H1 (cell line): ENCODE data around the gene NKIRAS2. TPM values are rescaled to one million over a fixed set of nuclear protein-coding genes. Genes with fewer than 3 reads are reported as not detected.

Experiments
- polyA plus RNA-seq, 7 experiments: library from polyadenylated mRNA; depleted of rRNA in 3 of 7; stranded (reverse) in 5 of 7; unstranded in 2 of 7; fragments of >200 nt in 5 of 7; fragments of 200-250 nt in 2 of 7; gene quantifications; 1 replicate in 5 of 7; 2 replicates in 1 of 7; 4 replicates in 1 of 7; pipeline versions ENCODE4 v1.2.1 to v1.2.3, GENCODE V29; 2011 to 2013; ENCODE audit warnings: missing spikeins in 2 of 7, mixed read lengths in 2 of 7
- total RNA-seq: library from RNA; stranded (reverse); fragmentation: NEBNext Ultra II Directional; extraction: Animal tissue kit (Norgen Biotek cat#: 25700); gene quantifications from 2 replicates; pipeline ENCODE4 v1.2.1, GENCODE V29; 2021
- TF ChIP-seq, protein P1 (sequence below): fragments of 300-600 bp; sonication (generic); IDR thresholded peaks from 2 replicates; pipeline ENCODE4 v1.7.1; 2012; ENCODE audit warnings: low read length, moderate library complexity, mild to moderate bottlenecking, inconsistent platforms; ENCODE audit not compliant: insufficient replicate concordance

NKIRAS2 gene
- total and polyA plus RNA-seq, 2 of the 8 experiments (the other 6 are each of a cell fraction or from before 2014, with no cell fraction given), result 34.5 to 51.1 TPM

DNA sequence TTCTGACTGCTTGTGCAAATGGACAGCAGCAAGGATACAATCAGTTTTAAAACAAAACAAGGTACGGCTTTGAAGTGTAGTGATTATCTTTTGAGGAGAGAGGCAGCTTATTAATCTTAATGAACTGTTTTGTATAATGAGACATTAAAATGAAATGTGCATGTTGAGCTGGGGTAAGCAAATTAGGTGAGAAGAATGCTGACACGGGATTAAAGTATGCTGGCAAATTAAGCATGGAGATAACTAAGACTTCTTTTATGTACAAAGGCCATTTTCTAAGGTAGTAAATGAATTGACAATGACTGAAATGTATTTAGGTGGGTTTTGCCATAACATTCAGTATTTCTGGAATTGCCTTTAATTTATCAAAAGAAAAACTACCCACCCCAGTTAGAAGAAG is 21.4 kb upstream of the NKIRAS2 start (continued):
- TF ChIP-seq, protein P1, sequence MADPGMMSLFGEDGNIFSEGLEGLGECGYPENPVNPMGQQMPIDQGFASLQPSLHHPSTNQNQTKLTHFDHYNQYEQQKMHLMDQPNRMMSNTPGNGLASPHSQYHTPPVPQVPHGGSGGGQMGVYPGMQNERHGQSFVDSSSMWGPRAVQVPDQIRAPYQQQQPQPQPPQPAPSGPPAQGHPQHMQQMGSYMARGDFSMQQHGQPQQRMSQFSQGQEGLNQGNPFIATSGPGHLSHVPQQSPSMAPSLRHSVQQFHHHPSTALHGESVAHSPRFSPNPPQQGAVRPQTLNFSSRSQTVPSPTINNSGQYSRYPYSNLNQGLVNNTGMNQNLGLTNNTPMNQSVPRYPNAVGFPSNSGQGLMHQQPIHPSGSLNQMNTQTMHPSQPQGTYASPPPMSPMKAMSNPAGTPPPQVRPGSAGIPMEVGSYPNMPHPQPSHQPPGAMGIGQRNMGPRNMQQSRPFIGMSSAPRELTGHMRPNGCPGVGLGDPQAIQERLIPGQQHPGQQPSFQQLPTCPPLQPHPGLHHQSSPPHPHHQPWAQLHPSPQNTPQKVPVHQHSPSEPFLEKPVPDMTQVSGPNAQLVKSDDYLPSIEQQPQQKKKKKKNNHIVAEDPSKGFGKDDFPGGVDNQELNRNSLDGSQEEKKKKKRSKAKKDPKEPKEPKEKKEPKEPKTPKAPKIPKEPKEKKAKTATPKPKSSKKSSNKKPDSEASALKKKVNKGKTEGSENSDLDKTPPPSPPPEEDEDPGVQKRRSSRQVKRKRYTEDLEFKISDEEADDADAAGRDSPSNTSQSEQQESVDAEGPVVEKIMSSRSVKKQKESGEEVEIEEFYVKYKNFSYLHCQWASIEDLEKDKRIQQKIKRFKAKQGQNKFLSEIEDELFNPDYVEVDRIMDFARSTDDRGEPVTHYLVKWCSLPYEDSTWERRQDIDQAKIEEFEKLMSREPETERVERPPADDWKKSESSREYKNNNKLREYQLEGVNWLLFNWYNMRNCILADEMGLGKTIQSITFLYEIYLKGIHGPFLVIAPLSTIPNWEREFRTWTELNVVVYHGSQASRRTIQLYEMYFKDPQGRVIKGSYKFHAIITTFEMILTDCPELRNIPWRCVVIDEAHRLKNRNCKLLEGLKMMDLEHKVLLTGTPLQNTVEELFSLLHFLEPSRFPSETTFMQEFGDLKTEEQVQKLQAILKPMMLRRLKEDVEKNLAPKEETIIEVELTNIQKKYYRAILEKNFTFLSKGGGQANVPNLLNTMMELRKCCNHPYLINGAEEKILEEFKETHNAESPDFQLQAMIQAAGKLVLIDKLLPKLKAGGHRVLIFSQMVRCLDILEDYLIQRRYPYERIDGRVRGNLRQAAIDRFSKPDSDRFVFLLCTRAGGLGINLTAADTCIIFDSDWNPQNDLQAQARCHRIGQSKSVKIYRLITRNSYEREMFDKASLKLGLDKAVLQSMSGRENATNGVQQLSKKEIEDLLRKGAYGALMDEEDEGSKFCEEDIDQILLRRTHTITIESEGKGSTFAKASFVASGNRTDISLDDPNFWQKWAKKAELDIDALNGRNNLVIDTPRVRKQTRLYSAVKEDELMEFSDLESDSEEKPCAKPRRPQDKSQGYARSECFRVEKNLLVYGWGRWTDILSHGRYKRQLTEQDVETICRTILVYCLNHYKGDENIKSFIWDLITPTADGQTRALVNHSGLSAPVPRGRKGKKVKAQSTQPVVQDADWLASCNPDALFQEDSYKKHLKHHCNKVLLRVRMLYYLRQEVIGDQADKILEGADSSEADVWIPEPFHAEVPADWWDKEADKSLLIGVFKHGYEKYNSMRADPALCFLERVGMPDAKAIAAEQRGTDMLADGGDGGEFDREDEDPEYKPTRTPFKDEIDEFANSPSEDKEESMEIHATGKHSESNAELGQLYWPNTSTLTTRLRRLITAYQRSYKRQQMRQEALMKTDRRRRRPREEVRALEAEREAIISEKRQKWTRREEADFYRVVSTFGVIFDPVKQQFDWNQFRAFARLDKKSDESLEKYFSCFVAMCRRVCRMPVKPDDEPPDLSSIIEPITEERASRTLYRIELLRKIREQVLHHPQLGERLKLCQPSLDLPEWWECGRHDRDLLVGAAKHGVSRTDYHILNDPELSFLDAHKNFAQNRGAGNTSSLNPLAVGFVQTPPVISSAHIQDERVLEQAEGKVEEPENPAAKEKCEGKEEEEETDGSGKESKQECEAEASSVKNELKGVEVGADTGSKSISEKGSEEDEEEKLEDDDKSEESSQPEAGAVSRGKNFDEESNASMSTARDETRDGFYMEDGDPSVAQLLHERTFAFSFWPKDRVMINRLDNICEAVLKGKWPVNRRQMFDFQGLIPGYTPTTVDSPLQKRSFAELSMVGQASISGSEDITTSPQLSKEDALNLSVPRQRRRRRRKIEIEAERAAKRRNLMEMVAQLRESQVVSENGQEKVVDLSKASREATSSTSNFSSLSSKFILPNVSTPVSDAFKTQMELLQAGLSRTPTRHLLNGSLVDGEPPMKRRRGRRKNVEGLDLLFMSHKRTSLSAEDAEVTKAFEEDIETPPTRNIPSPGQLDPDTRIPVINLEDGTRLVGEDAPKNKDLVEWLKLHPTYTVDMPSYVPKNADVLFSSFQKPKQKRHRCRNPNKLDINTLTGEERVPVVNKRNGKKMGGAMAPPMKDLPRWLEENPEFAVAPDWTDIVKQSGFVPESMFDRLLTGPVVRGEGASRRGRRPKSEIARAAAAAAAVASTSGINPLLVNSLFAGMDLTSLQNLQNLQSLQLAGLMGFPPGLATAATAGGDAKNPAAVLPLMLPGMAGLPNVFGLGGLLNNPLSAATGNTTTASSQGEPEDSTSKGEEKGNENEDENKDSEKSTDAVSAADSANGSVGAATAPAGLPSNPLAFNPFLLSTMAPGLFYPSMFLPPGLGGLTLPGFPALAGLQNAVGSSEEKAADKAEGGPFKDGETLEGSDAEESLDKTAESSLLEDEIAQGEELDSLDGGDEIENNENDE, result no peak
